Putamen (tissue), 1 donor: ENCODE measurements around the gene XPO4.
"Not testable (repeated sequence)": the region's sequence is repeated elsewhere in the genome, so short reads cannot be mapped to it uniquely, and the experiment has no call there.

Source experiments
- DNase-seq: peaks from one replicate; pipeline ENCODE4 v3.0.0-alpha.2; 2016; ENCODE audit warnings: low spot score

XPO4 gene

DNA sequence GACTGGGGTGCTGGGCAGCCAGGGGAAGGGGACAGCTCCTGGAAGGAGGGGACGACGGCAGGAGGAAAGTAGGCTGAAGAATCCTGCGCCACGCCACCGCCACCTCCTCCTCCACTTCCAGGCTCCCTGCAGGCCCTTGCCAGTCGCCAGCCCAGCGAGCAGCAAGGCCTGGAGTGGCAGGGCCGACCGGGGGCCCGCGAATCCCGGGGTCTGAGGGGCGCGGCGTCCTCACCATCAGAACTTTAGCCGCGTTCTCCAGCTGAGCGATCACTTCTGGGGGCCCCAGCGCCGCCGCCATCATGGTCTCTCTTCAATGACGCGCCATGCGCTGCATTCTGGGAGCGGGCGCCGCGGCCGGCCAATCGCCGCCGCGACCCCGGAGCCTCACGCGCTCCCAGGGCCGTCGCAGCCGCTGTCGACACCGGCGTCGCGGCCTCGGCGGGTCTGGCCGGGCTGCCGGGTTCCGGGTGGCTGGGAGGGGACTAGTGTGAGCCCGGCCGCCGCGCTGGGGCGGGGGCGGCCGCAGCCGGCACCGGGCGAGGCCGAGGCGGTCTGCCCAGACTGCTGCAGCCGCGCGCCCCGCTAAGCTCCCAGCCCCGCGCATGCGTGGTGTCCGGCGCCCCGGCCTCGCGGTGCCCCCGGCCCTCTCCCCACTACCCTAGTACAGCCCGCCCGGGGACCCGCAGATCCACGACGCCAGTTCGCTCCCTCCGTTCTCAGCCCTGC is at the start of gene XPO4:
Gene XPO4, minus strand, starts transcription at position 309 of the 726 bp plus-strand sequence. Its CDS starts 8 bp downstream, at position 301.
- DNase-seq: peak; percentile 73

DNA sequence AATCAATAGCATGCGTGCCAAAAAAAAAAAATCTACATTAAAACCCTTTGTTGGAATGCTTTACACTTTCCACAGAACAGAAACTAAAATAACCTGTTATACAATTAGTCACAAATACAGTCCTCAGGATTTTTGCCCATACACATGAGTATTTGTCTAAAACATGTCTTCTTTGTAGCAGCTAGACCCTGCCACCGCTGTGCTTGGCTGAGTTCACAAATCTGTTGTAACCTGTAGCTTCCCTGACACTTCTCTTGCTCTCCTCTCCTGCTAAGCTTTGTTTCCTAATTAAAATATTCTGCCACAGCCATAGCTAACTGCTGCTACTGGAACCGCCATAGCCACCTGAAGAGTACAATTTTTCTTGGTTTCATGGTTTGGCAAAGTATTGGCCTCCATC is 45.5 kb upstream of the XPO4 start:
- not testable (repeated sequence) for DNase-seq

DNA sequence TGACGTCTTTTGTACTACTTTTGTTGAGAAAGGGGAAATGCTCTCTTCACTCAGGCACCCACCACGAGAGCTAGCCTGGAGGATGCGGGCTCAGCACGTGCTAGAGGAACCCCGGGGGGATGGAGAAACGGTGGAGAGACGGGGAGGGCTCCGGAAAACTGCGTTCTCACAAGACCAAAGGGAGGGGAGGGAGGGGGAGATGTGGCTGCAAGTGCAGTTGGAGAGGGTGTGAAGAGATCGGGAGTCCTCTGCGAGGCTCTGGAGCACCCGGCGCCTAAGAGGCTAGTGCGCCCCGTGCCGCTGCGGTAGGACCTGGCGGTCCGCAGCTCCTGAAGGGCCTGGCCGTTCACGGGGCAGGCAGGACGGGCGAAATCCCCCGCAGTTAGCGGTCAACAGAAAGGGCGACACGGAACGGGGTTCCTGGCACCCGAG is 43.4 kb upstream of the XPO4 start:
- no peak for DNase-seq

DNA sequence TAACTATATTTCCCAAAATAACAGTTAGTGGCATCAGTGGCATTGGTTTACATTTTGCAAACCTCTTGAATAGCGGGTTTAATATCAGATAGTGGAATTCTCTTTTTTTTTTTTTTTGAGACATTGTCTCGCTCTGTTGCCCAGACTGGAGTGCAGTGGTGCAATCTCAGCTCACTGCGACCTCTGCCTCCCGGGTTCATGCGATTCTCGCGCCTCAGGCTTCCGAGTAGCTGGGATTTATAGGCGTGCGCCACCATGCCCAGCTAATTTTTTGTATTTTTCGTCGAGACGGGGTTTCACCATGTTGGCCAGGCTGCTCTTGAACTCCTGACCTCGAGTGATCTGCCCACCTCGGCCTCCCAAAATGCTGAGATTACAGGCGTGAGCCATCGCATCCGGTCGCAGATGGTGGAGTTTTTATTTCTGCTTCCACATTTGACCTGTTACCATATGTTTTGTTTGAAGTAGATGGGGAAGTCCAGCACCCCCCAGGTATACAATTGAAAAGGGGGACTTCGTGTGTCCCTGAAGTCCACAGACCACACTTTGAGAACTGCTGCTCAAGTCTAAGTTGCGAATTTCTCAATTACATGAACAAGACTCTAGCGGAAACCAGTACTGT is 40.5 kb upstream of the XPO4 start:
- no peak for DNase-seq

DNA sequence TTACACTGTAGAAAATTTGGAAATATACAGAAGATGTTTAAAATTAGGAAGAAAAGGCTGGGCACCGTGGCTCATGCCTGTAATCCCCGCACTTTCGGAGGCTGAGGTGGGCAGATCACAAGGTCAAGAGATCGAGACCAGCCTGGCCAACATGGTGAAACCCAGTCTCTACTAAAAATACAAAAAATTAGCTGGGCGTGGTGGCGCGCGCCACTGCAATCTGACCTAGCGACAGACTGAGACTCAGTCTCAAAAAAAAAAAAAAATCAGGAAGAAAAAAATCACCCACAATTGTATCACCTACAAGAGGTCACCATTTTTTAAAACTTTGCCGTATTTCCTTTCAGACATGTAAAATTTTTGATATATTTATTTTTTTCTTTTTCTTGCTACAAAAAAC is 38.0 kb upstream of the XPO4 start:
- DNase-seq: not testable (repeated sequence)

DNA sequence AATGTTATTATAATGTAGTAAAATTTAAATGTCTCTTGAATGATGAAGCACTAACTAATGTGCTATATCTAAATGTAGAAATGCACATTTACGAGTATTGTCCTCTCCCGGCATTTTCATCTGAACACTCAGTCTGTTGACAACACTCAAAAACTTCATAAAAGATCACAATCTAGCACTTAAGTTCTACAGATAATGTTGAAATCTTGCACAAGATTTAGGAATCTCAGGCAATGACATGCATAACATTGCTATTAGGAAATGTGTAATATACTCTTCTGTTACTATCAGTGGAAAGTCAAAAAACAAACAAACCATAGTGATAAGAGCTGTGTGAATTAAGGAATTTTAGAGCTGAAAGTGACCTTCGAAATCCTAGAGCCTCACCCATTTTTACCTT is 37.5 kb upstream of the XPO4 start:
- DNase-seq: no peak

GRCh38 chr13:20939662-20940061 is 37.1 kb upstream of the XPO4 start:
- DNase-seq: no peak

- DNase-seq: no peak
These were observed 35.8 kb upstream of the XPO4 start for GRCh38 chr13:20938302-20938701.

DNA sequence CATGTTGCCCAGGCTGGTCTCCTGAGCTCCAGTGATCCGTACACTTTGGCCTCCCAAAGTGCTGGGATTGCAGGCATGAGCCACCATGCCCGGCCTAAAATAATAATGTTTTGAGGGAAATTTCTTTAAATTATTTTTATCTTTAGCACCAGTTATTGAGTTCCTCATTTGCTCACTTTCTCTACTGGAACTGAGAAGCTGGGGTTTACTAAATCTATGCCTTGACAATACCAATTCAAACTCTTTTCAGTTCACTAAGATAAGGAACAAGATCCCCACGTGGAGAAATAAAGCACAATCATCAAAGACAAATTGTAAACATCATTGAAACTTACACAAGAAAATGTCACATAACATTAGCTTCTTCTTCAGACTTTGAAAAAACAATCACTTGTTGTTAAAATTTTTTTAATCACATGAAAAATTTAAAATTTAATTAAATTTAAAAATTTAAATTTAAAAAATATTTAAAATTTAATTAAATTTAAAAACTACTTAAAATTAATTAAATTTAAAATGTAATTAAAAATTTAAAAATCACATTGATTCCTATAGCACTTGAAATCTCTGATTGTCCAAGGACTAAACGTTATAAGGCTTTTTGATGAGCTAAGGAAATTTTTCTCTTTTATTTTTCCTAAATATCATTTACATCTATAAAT is 25.2 kb upstream of the XPO4 start:
- no peak for DNase-seq

GRCh38 chr13:20925395-20925790 is 22.8 kb upstream of the XPO4 start:
- DNase-seq: not testable (repeated sequence)

- DNase-seq: peak; percentile 67
These were observed 22.3 kb upstream of the XPO4 start for GRCh38 chr13:20924758-20925394.

DNA sequence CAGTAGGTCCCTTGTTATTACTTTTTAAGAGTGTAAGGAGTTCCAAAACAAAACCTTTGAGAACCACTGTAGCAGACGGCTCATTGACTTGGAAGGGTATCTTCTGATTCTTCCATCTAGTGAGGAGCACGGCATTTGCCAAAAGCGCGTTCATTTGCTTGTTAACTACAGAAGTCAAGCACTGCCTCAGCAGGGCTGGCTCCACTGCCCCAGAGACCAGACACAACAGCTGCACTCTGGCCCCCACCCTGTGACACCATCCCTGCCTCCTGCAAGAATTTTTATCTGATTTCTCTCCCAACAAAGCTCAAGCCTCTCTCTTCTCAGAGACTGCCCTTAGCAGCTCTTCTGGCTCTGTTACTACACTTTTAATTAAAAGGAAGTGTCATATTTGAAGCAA is 20.7 kb upstream of the XPO4 start:
- no peak for DNase-seq

GRCh38 chr13:20921572-20921971 is 19.0 kb upstream of the XPO4 start:
- no peak for DNase-seq

- not testable (repeated sequence) for DNase-seq
These were observed 13.1 kb upstream of the XPO4 start for GRCh38 chr13:20915676-20916075.

- no peak for DNase-seq
These were observed 8.5 kb upstream of the XPO4 start for GRCh38 chr13:20911037-20911436.

DNA sequence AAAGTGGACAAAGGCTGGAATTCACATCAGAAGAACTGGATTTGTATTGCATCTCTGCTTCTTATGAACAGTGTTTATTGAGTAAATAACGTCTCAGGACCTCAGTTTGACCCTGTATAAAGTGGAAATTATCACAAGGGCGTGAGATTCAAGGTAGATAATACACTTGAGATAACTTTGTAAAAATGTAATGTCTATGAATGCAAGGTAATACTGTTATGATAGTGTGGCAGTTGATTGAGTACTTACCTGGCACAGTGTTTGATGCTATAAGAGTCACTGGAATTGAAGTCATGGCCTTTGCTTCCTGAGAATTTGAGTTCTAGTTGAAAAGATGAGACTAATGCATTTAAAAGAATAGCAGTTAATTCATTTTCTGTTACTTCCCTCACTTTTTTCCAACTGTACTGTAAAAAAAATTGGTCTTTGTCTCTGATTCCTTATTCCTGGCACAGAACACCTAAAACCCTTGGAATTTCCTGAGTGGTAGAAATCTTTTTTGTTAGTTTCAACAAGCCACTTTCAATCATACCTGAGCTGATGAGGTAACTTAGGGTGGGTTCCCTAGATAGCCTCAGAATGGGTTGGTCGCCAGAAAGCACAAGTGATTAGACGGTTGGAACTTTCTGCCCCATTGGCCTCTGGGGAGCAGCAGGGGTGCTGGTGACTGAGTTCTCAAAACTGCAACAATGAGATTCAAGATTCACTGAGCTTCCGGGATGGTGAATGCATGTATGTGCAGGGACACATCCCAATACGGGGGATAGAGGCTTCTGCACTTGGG is 6.4 kb upstream of the XPO4 start:
- DNase-seq: no peak

DNA sequence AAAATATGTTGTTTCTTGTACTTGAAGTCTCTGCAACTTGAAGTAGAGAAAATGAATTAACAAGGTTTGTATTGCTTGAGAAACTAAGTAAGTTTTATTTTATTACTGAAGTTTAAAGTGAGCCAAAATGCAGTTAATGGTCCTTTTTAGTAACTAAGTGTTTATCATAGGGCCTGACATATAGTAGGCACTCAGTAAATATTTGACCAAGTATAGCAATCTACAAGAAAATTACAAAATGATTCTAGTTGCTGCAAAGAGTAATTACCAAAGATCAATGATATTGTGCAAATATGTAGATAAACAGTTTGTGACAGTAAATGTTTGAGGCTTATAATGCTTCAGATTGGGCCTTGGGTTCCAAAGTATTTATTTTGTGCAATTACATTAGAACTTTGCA is 2.4 kb upstream of the XPO4 start:
- no peak for DNase-seq

DNA sequence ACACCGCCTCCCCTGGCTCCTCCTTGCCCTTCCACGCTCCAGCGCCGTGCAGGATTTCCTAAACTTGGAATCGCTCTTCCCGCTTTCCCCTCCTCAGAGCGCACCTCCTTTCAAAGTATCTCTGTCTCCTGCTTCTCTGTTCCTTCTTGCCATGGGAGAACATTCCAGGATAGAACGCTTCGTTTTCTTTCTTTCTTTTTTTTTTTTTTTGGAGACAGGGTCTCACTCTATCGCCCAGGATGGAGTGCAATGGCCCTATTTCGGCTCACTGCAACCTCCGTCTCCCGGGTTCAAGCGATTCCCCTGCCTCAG is 574 bp upstream of the XPO4 start:
- no peak for DNase-seq

DNA sequence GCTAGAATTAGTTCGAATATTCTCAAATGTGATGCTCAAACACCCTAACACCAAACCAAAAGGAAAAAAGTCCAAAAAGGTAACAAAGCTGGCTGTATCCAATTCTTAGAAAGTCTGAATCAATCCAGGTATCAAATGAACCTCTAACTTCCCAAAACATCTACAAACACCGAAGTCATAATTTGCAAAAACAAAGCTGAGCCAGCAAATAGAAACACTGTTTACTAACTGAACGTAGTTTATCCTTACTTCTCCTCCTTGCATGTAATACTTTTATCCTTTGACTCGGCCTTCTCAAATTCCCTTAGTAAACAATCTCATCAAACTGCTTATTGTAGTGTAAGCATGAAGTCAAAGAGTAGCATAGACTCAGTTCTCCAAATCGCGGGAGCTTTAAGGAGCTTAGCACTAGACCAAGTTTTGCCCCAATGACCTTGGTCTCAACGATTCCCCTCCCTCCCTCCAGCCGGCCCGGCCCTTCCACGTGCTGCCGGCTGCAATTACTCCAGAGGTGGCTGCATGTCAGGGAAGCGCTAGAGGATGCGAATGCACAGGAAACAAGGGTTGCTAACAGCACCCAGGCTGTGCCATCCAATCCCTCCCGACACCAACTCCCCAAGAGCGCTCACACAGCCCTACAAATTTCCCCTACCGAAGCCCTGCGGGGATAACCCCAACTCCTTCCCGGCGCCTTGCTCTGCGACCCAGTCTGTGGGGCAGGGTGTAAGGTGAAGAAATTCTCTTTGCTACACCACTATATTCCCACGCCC is 693 bp downstream of the XPO4 start:
- peak; percentile 2 for DNase-seq

DNA sequence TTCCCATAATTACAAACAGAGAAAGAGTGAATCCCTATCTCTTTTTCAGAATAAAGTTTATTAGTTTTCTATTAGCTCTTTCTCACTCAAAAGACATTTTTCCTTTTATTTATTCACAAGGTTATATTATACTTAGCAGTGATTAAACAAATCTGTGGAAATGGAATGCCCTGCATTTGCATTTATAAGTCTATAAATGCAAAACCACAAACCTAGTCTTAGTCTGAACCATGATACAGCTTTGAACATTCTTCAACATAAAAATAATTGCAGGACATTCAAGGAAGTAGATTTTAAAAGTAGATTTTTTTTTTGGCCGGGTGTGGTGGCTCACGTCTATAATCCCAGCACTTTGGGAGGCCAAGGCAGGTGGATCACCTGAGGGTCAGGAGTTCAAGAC is 8.3 kb downstream of the XPO4 start:
- no peak for DNase-seq

GRCh38 chr13:20891768-20892167 is 10.8 kb downstream of the XPO4 start:
- DNase-seq: no peak
